PC-3 (cell line): ENCODE measurements around the gene KCNIP4.

Experiments used
- EZH2 ChIP-seq: fragments of 300-600 bp; sonication (generic); IDR thresholded peaks from one replicate; pipeline ENCODE4 v1.6.1; 2017; ENCODE audit warnings: antibody characterized with exemption, mild to moderate bottlenecking, low read length; ENCODE audit not compliant: unreplicated experiment
- EZH2phosphoT487 ChIP-seq: fragments of 300-600 bp; sonication (generic); IDR thresholded peaks from 2 replicates; pipeline ENCODE4 v1.6.1; 2018; ENCODE audit warnings: mild to moderate bottlenecking, antibody characterized with exemption, low read length, borderline replicate concordance
- TF ChIP-seq, protein P1 (sequence below): fragments of 300-600 bp; sonication (generic); conservative IDR thresholded peaks from 2 replicates; pipeline ENCODE4 v1.5.1; 2017; ENCODE audit warnings: antibody characterized with exemption, low read depth, mild to moderate bottlenecking, low read length

- TF ChIP-seq, protein P1, sequence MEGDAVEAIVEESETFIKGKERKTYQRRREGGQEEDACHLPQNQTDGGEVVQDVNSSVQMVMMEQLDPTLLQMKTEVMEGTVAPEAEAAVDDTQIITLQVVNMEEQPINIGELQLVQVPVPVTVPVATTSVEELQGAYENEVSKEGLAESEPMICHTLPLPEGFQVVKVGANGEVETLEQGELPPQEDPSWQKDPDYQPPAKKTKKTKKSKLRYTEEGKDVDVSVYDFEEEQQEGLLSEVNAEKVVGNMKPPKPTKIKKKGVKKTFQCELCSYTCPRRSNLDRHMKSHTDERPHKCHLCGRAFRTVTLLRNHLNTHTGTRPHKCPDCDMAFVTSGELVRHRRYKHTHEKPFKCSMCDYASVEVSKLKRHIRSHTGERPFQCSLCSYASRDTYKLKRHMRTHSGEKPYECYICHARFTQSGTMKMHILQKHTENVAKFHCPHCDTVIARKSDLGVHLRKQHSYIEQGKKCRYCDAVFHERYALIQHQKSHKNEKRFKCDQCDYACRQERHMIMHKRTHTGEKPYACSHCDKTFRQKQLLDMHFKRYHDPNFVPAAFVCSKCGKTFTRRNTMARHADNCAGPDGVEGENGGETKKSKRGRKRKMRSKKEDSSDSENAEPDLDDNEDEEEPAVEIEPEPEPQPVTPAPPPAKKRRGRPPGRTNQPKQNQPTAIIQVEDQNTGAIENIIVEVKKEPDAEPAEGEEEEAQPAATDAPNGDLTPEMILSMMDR, result no peak
- TF ChIP-seq EZH2phosphoT487 (no peak), EZH2 (no peak)
Observed at GRCh38 chr4:21645776-21646175, 302.8 kb downstream of the KCNIP4 start.
